ENCODE results near the gene SH3TC1.

SH3TC1 gene

DNA sequence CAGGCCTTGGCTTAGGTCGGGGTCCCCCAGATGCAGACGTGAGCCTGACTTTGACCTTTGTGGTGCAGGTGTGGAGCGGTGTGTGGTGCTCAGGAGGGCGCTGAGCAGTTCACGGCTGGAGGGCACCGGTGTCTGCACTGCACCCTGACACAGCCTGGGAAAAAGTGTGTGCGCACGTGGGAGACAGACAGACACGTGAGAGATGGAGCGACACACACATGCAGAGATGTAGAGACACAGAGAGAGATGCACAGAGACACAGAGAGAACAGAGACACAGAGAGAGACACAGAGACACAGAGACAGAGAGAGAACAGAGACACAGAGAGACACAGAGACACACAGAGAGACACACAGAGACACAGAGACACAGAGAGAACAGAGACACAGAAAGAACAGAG is 64.3 kb downstream of the SH3TC1 start:
- Histone ChIP-seq H3K27me3 (ENCODE audit: control insufficient read depth, low read length) (0 out of 2 replicates have a peak, but pooled peaks cover 3% of the 10 kb centered on the region), H3F3A (ENCODE audit: control insufficient read depth, insufficient read depth) (no peaks in the 10 kb centered on the region), H3K9me3 (ENCODE audit: control insufficient read depth, insufficient read depth, low read length) (no peaks in the 10 kb centered on the region), H4K20me1 (ENCODE audit: control insufficient read depth, insufficient read depth, low read depth, low read length) (no peaks in the 10 kb centered on the region), H3K27ac (ENCODE audit: low read depth, low read length) (no peak overlapping the region), H3K36me3 (ENCODE audit: control insufficient read depth, low read length) (no peaks in the 10 kb centered on the region), H3K4me1 (ENCODE audit: control insufficient read depth, low read length) (peaks cover 7% of the 10 kb centered on the region), H3K4me3 (ENCODE audit: low read length) (no peak overlapping the region), H3K4me2 (ENCODE audit: low read length) (no peak overlapping the region), H3K9me2 (replicated peaks; ENCODE audit: control insufficient read depth, low read length) (no peaks in the 10 kb centered on the region), H3K79me2 (ENCODE audit: control insufficient read depth, low read length) (no peaks in the 10 kb centered on the region)
- TF ChIP-seq EZH2phosphoT487 (IDR thresholded peaks at IDR 0.05; ENCODE audit: borderline replicate concordance, low read length), result no peak
- TF ChIP-seq, protein P1, sequence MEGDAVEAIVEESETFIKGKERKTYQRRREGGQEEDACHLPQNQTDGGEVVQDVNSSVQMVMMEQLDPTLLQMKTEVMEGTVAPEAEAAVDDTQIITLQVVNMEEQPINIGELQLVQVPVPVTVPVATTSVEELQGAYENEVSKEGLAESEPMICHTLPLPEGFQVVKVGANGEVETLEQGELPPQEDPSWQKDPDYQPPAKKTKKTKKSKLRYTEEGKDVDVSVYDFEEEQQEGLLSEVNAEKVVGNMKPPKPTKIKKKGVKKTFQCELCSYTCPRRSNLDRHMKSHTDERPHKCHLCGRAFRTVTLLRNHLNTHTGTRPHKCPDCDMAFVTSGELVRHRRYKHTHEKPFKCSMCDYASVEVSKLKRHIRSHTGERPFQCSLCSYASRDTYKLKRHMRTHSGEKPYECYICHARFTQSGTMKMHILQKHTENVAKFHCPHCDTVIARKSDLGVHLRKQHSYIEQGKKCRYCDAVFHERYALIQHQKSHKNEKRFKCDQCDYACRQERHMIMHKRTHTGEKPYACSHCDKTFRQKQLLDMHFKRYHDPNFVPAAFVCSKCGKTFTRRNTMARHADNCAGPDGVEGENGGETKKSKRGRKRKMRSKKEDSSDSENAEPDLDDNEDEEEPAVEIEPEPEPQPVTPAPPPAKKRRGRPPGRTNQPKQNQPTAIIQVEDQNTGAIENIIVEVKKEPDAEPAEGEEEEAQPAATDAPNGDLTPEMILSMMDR (IDR thresholded peaks at IDR 0.05; ENCODE audit: low read depth, low read length, poor library complexity, severe bottlenecking), result no peak

DNA sequence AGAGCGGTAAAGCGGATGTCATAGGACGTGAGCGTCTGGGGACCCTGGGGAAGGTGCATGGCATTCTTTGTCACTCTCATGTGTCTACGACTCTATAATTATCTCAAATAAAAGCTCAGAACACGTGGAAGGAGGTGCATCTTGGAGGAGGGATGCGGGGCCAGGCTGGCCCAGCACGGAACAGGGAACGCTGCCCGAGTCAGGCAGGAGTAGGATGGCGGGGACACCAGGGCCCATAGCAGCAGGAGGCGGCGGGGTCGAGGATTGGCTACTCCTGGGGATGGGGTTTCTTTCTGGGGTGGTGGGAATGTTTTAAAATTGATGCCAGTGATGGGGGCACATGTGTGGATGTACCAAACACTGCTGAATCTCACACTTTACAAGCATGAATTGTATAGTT is 65.0 kb downstream of the SH3TC1 start:
- no peaks in the 10 kb centered on the region for H3K27me3 ChIP-seq (ENCODE audit: control insufficient read depth, low read length)
- H3K4me3 ChIP-seq (ENCODE audit: low read length), result no peak overlapping the region
- no peaks in the 10 kb centered on the region for H3K9me3 ChIP-seq (ENCODE audit: control insufficient read depth, insufficient read depth, low read length)
- H3K4me2 ChIP-seq (ENCODE audit: low read length), result no peak overlapping the region
- no peak overlapping the region for H3K27ac ChIP-seq (ENCODE audit: low read depth, low read length)
- no peaks in the 10 kb centered on the region for H3K36me3 ChIP-seq (ENCODE audit: control insufficient read depth, low read length)
- no peaks in the 10 kb centered on the region for H3K79me2 ChIP-seq (ENCODE audit: control insufficient read depth, low read length)
- no peaks in the 10 kb centered on the region for H4K20me1 ChIP-seq (ENCODE audit: control insufficient read depth, insufficient read depth, low read depth, low read length)
- no peaks in the 10 kb centered on the region for H3K9me2 ChIP-seq (replicated peaks; ENCODE audit: control insufficient read depth, low read length)
- H3K4me1 ChIP-seq (ENCODE audit: control insufficient read depth, low read length), result no peaks in the 10 kb centered on the region; the same call in 1 of the 2 replicates
- H3F3A ChIP-seq (ENCODE audit: control insufficient read depth, insufficient read depth), result no peaks in the 10 kb centered on the region
- TF ChIP-seq EZH2phosphoT487 (IDR thresholded peaks at IDR 0.05; ENCODE audit: borderline replicate concordance, low read length), result no peak
- TF ChIP-seq, protein P1 (IDR thresholded peaks at IDR 0.05; ENCODE audit: low read depth, low read length, poor library complexity, severe bottlenecking), result no peak

DNA sequence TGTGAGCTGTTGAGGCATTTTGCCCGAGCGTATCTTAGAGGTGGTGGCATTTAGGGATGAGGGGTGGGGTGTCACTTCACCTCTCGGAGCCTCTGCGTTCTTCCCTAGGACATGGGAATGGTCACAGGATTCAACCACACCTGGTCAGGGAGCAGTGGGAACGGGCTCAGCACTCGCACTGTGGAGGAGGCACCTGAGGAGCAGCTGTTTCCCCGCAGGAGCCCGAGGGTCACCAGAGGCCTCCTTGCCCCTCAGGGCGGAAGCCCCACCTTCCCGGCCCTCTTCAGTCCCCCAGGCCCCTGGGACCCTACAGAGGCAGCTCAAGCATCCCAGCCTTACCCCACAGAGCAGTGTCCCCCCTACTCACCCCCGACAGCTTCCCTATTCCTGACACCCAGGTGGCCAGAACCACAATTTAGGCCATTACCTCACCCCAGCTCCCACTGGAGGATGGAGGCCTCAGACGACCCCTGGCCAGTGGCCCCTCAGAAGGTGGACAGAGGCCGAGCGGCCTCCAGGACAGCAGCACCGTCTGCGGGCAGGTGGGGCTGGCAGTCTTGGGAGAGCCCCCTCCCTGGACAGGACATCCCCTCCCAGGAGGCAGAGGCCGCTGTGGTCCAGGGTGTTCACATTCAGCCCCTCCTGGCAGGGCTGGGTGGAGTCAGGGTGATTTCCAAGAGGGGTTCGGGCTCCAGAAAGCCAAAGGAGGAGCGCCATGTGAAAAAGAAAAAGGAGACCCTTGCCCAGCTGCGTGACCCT is 66.3 kb downstream of the SH3TC1 start:
- no peak overlapping the region for H3K27ac ChIP-seq (ENCODE audit: low read depth, low read length)
- H3K79me2 ChIP-seq (ENCODE audit: control insufficient read depth, low read length), result no peaks in the 10 kb centered on the region
- no peaks in the 10 kb centered on the region for H3K9me3 ChIP-seq (ENCODE audit: control insufficient read depth, insufficient read depth, low read length)
- TF ChIP-seq, protein P1 (IDR thresholded peaks at IDR 0.05; ENCODE audit: low read depth, low read length, poor library complexity, severe bottlenecking), result no peak
- no peak for TF ChIP-seq EZH2phosphoT487 (IDR thresholded peaks at IDR 0.05; ENCODE audit: borderline replicate concordance, low read length)
- H4K20me1 ChIP-seq (ENCODE audit: control insufficient read depth, insufficient read depth, low read depth, low read length), result no peaks in the 10 kb centered on the region
- H3K9me2 ChIP-seq (replicated peaks; ENCODE audit: control insufficient read depth, low read length), result no peaks in the 10 kb centered on the region
- H3K4me1 ChIP-seq (ENCODE audit: control insufficient read depth, low read length), result no peaks in the 10 kb centered on the region
- H3K4me2 ChIP-seq (ENCODE audit: low read length), result no peak overlapping the region
- H3K27me3 ChIP-seq (ENCODE audit: control insufficient read depth, low read length), result no peaks in the 10 kb centered on the region
- no peaks in the 10 kb centered on the region for H3F3A ChIP-seq (ENCODE audit: control insufficient read depth, insufficient read depth)
- H3K4me3 ChIP-seq (ENCODE audit: low read length), result no peak overlapping the region
- H3K36me3 ChIP-seq (ENCODE audit: control insufficient read depth, low read length), result no peaks in the 10 kb centered on the region
